Right ventricle myocardium superior (tissue), 1 donor: ENCODE measurements around the gene LTA4H. TPM values are rescaled to one million over a fixed set of nuclear protein-coding genes. Genes with fewer than 3 reads are reported as not detected.

Experiments
- total RNA-seq: library from RNA; stranded (reverse); fragmentation: NEBNext Ultra II Directional; extraction: Animal tissue kit (Norgen Biotek cat#: 25700); gene quantifications from one replicate; pipeline ENCODE4 v1.2.1, GENCODE V29; 2021
- donor health status: DM: no; HTN: yes; CAD: no; lungs with severe emphysema.

Gene LTA4H
- total RNA-seq, 1 donor from 2014 or later = 36.6 TPM

Other genes starting within 250 kb of the LTA4H start
- 81.5 TPM for gene NTN4, start 244.8 kb downstream of the LTA4H start, total RNA-seq
- gene SNRPF, start 176.6 kb downstream of the LTA4H start, total RNA-seq = 9.3 TPM
- gene CCDC38, start 93.0 kb downstream of the LTA4H start, total RNA-seq = 0.08 TPM
- gene AMDHD1, start 92.3 kb downstream of the LTA4H start, total RNA-seq = 1.0 TPM
- gene HAL, start 39.2 kb downstream of the LTA4H start, total RNA-seq = 0.16 TPM
- 18.9 TPM for gene ELK3, start 158.8 kb upstream of the LTA4H start, total RNA-seq